ENCODE measurements around the gene ARHGAP28.
"Not testable (repeated sequence)": the region's sequence is repeated elsewhere in the genome, so short reads cannot be mapped to it uniquely, and the experiment has no call there.

The ARHGAP28 gene

DNA sequence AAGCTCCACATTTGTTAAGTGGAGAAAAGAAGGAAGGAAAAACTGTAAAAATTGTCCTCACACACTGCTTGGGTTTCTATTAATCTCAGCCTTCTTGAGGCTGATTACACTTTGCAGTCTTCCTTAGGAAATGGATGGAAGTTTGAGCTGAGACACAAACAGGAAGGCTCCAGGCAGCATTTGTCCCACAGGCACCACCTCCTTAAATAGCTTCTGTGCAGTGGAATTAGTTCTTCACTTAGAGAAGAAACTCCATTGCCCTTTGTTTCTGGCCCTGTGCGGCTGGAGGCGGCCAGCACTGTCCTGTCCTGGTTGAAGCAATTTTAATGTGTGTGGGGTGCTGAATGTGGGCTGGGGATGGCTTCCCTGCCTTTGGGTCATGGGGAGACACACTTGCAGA is 44.3 kb downstream of the ARHGAP28 start:
- no peak for DNase-seq (ENCODE audit: low read depth, low spot score)

DNA sequence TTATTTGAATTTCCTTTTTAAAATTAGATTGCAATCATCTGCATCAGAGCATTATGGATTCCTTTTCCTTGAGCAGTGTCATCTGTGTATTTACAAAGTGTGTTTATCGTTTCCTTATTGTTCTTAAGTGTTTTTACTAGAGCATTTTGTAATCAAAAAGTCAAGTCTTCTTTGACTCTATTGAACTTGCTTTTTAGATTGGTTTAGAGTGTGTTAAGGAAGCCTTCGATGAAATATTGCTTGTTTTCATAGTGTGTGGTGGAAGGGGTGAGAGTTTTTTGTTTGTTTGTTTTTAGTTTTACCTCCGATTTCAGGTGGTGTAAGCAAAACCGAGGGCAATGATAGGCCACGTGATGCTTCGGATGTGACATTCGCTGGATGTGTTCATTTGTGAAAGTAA is 45.7 kb downstream of the ARHGAP28 start:
- DNase-seq (ENCODE audit: low read depth, low spot score) = no peak

DNA sequence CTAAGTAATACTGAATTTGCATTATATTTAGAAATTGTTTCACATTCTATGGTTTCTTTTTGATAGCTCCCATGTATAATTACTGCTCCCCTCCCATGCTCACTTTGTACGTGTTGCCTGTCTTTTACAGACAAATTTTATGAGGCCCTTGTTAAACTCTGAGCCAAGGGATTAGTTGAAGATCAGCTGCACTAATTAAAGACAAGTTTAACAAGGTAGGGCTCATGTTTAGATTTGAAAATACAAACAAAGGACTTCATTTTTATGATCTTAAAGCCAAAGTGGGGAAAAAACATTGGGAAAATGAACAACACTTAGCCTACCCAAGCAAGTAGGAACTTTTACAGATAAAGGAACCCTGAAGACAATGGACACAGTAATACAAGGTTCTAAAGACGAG is 46.2 kb downstream of the ARHGAP28 start:
- DNase-seq (ENCODE audit: low read depth, low spot score) = no peak

DNA sequence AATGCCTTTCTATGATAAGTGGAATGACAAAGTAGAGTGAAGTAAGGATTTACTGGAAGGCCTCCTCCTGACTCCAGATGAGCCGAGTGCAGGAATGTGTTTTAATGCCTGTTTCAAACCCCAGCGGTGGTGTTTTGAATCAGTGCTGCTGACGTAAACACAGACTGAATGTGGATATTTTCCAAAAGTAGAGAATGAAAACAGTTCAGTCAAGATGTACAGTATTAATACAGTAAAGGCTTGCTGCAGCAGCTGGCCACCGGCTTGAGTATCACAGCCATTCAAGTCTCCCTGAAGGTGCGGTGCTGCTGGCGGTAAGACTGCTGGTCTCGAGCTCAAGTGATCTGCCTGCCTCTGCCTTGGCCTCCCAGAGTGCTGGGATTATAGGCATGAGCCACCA is 46.7 kb downstream of the ARHGAP28 start:
- DNase-seq (ENCODE audit: low read depth, low spot score) = peak; percentile 81

DNA sequence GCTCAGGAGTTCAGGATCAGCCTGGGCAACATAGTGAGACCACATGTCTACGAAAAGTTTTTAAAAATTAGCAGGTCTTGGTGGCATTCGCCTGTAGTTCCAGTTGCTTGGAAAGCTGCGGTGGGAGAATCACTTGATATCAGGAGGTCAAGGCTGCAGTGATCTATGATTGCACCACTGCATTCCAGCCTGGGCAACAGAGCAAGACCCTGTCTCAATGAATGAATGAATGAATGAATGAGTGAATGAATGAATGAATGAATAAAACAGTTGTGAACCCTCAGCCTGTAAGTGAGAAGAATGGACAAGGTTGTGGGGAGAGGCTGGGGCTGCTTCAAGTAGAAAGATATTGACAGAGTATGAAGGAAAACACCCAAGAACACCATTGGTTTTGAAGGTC is 48.0 kb downstream of the ARHGAP28 start:
- DNase-seq (ENCODE audit: low read depth, low spot score) = no peak

DNA sequence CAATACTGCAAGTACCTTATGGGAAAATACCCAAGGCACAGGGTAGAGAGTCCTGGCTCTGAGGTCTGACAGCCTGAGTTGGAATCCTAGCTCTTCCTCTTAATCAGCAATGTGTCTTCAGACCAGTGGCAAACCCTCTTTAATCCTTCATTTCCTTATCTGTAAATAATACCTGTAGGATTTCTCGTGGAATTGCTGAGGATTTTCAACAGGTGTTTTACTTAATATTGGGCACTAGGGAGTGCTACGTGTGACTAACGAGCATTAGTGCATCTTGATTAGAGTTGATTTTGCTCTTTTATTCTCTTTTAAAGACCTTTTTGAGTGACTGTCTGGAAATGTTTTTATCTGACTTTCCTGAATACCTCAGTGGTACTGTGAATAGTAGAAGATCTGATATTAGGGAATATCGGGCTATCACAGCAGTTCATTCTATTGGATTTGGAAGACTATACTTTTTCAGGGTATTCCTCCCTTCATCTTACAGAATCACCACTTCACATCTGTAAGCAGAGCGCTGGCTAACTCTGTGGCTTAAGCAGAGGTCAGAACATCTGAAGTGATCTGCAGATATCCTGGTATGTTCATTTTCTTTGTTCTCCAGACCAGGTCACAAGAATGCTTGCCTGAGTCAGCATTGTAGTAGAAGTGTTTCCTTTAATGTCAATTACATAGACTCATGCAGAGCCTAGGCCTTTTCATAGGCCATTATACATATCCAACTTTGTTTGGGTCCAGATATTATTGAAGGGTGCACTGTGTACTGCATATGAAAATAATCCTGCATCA is 49.1 kb downstream of the ARHGAP28 start:
- no peak for DNase-seq (ENCODE audit: low read depth, low spot score)

DNA sequence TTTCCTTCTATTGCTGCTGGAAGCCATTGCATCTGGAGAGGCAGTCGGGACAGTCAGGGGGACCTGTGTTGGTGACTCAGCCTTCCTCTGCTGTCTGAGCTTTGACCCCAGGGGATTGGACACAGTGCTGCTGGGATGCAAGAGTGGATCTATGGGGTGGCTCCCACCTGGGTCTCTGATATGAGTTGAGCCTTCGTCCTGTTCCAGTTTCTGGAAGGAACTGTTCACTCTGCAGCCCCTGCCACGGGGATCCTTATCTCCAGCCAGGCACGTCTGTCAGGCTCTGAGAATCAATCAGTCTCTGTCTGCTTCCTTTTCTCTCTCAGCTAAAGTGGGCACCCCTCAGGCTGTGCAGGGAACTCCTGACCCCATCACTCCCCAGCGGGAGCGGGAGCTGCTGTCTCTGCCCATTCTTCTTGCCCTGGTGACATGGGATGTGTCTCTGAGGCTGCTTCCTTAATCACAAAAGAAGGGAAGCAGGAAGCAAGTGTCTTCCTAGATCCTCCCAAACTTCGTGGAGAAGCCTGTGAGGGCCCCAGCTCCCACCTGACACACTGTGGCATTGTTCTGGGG is 51.7 kb downstream of the ARHGAP28 start:
- DNase-seq (ENCODE audit: low read depth, low spot score) = no peak

DNA sequence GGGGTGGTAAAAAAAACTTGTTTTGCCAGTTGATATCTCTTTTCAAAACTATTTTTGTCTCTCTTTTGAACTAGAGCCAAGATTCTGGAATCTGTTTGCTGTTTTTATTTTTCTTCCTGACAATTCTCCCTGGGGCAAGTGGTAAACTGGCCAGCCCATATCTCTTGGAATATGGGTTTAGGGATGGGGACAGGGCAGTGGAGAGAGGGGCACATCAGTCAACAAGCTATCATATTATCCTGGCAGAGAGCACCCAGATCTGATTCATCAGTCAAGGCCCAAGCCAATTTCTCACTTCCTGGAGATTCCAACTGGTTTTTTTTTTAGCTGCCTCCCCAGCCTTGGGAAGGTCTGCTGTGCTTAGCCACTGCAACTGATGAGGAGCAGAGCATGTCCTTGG is 52.3 kb downstream of the ARHGAP28 start:
- no peak for DNase-seq (ENCODE audit: low read depth, low spot score)

DNA sequence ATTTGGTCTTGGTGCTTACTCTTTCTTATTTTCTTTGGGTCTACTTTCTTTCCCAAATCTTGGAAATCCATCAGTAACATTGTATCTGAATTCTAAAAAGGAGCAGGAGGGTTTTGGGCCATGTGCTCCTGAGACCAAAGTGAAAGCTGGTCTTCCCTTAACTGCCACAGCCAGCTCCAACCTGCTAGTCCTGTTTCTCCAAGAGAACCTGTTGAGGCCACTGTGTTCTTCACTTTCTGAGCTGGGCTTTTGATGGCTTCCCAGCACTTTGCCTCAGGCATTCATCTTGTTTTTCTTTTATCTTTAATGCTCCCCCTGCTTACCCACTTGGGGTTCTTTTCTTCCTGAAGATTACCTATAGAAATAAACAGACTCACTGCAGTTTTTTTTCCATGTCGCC is 53.3 kb downstream of the ARHGAP28 start:
- DNase-seq (ENCODE audit: low read depth, low spot score) = no peak

DNA sequence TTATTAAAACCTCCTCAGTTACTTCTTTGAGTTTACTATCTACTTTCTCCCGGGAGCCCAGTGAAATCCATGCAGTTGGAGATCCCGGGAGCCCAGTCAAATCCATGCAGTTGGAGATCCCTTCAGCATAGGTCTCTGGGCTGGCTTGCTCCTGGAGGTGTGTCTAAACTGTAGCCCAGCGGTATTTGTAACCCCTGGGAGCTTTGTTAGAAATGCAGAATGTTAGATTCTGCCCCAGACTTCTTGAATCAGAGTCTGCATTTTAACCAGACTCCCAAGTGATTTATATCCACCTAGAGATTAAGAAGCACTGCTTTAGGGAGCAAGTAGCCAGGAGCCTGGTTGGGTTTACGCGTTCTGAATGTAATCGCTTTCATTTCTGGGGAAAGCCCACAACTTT is 54.5 kb downstream of the ARHGAP28 start:
- no peak for DNase-seq (ENCODE audit: low read depth, low spot score)

DNA sequence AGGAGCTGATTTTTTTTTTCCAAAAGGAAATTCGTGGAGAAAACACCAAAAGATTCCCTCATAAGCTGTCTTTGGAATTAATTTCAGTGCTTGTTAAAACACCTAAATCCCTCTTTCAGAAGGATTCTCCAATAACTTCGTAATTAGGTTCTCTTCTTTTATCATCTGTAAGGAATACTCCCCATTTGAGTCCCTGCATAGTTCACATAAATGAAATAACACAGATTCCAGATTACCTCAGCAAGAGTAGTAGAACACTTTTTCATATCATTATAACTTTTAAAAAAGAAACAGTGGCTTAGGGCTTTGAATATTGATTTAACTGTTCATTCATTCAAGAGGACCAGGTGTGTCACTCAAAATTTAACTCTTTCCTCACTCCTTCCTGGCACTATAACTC is 55.5 kb downstream of the ARHGAP28 start:
- DNase-seq (ENCODE audit: low read depth, low spot score) = no peak

DNA sequence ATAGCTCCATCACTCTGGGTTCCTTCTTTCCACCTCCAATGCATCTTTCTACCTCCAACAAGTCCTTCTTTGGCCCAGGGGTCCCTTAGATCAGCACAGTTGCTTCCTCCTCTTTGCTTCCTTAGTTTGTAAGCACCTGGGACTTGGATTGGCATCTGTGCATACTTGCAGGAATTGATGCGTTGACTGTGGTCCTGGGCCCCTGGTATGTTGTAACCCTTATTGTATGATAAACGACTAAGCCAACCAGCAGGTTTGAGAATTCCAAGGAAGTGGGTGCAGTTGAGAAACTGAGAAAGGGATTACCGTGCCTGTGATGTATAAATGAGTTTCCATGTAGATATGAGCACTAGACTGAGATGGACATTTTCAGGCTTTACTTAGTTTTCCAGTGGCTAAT is 55.9 kb downstream of the ARHGAP28 start:
- no peak for DNase-seq (ENCODE audit: low read depth, low spot score)

DNA sequence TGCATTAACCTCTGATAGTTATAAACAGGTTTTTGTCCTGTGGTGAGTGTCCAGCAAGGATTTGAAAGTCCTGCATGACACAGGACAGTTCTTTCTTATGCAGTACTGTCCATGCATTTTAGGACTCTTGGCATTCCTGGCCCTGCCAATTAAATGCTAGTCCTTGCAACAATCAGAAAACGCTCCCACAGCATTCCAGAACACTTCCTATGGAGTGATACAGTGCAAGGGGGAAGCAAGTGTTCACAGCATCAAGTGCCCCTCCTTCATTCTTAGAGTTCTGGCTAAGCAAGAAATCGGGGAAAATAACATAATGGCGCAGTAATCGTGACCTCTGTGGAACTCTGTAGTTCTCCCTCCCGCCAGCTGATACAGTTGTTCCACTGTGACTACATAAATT is 62.9 kb downstream of the ARHGAP28 start:
- no peak for DNase-seq (ENCODE audit: low read depth, low spot score)

DNA sequence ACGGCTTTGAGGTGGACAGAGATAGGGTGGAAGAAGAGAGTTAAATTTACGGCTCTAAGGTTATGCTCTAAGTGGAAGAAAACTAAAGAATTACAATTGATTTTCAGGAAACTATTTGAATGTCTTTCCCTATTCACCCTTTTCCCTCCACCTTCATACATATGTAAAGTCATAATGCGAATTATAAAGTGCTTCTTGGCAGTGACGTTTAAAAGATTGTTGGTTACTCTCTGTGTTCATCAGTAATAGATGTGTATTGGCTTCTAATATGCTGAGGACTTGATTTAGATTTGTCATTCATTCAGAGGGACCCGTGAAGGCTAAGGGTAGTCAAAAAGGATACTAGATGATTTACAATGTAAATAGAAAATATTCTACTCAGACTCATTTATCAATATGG is 63.9 kb downstream of the ARHGAP28 start:
- DNase-seq (ENCODE audit: low read depth, low spot score) = no peak

DNA sequence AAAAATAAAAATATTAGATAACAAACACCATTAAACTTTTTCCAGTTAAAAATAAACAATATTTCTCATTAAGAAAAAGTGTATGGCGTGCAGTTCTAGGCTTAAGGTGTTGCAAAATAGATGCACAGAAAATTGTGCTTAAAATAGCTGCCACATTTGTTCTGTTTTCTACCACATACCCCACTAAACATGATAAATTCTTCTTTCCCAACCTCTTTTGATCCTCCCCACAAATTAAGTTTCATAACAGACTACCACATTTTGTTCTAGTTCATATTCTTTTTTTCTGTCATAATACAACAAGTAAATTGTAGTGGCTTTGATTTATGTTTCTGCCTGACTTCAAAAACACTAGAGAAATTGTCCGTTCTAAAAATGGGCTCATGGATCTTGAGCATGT is 64.5 kb downstream of the ARHGAP28 start:
- DNase-seq (ENCODE audit: low read depth, low spot score) = no peak

DNA sequence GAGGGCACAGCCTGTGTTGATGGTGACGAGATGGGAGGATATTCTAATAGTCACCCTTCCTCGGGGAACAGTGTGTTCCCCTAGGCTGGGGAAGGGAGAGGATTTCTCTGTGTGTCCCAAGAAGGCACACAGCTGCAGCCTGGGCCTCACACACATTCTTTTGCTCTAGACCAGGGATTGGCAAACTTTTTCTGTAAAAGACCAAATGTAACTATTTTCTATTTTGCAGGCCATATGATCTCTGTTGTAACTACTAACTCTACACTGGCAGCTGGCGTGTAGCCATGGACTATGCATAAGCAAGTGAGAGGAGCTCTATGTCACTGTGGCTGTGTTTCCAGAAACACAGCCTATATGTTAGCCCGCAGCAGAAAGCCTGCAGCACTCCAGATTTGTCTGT is 65.8 kb downstream of the ARHGAP28 start:
- DNase-seq (ENCODE audit: low read depth, low spot score) = no peak

DNA sequence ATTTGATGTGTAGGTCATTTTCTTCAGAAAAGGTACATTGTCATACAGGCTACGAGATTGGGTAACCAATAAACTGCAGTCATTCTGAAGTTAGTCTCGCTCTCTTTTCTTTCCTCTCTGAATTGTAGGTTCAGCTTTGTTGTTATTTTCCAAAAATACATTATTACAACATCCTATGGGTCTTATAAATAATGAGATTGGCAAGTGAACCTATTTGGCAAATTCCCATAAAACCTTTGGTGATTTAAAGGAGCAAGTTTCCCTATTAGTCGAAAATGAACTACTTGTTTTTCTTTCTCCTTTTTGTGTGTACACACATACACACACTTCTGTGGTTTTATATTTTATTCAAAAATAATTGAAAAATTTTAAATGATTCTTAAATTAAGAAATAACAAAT is 67.0 kb downstream of the ARHGAP28 start:
- no peak for DNase-seq (ENCODE audit: low read depth, low spot score)

DNA sequence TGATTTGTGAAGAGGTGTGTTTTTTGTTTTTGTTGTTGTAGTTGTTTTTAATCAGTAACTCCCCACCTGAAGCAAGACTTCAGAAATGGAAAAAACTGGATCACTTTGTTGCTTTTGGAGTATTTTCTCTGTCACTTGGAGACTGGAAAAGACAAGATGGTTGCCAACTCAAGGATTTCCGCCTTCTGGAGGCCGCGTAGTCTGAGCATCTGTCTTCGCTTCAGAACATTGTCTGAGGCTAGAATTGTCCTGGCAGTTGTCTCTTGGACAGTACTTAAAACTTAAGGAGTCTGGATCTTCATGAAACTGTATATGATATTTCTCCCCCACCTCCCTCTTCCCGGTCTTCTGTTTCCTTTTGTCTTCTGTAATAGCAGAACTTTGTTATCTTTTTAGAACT is 67.7 kb downstream of the ARHGAP28 start:
- no peak for DNase-seq (ENCODE audit: low read depth, low spot score)

DNA sequence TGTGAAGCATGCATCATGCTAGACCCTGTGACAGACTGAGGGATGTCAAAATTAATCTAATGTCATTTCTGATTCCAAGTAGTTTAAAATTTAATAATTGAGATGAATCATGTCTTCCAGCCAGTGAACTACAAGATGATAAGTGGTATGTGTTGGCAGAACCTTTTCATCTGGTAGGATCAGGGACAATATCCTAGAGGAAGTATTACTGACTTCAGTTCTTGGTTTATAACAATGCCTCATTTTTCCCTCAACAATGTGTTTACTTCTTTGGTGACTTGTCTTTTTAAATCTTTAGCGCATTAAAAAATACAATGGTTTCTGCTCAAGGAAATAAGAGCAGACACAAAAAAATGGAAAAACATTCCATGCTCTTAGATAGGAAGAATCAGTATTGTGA is 69.4 kb downstream of the ARHGAP28 start:
- DNase-seq (ENCODE audit: low read depth, low spot score) = no peak

DNA sequence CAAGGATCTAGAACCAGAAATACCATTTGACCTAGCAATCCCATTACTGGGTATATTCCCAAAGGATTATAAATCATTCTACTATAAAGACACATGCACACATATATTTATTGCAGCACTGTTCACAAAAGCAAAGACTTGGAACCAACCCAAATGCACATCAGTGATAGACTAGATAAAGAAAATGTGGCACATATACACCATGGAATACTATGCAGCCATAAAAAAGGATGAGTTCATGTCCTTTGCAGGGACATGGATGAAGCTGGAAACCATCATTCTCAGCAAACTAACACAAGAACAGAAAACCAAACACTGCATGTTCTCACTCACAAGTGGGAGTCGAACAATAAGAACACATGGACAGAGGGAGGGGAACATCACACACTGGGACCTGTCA is 70.8 kb downstream of the ARHGAP28 start:
- not testable (repeated sequence) for DNase-seq (ENCODE audit: low read depth, low spot score)

DNA sequence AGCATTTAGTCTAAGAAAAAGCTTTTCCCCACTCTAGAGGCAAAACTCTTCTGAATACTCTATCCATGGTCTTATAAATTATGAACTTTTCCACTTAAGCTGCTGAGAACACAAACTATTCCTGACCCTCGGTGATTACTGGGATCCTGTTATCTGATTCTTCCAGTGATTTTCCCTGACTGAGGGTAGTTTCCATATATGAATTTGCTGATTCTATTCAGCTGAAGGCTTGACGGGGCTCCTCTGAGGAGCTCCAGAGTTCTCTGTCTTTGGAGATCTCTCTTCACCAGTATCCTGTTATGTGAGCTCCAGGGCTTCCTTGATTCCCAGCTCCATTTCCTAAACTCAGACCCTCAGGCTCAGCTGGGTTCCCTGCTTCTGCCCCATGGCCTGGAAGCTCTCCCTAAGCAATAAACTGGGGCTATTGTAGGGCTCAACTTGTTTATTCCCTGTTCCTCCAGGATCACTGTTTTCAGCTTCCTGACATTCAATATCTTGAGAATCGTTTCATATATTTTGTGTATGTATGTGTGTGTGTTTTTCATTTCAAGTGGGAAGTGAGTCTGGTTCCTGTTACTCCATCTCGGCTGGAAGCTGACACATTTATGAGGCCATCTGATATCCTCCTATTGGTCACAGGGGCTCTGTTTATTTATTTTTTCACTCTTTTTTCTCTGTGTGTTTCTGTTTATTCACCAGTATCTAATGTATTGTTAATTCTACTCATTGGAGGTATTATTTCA is 78.2 kb downstream of the ARHGAP28 start:
- DNase-seq (ENCODE audit: low read depth, low spot score) = no peak

DNA sequence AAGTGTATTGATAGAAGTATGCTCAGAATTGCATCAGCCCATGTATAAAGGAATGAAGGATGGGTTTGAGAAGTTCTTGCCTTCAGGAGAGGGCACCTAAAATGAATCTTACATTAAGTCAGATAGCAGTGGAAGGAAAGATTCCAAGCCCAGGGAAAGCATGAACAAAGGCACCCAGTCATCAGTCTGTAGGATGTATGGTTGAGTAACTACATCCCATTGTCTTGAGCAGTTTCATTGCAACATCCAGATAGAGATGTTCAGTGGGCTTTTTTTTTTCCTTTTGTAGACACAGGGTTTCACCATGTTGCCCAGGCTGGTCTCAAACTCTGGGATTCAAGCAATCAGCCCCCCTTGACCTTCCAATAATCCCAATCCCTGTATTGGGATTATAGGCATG is 80.7 kb downstream of the ARHGAP28 start:
- DNase-seq (ENCODE audit: low read depth, low spot score) = no peak

DNA sequence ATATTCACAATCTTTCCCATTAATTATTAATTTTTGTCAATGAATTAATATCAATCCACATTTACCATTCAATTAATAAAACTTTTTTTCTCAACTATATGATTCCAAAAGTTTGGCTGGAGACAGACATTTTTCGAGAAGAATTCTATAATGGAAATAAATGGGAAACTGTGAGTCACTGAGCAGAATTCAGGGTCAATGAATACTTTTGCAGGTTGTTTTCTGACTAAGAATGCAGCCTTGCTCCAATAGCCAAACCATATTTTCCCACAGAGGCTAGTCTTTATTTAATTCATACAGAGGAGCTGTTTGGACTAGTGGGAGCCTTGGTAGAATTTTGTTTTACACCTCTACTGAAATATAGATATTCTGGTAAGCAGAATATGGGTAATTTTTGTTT is 82.3 kb downstream of the ARHGAP28 start:
- no peak for DNase-seq (ENCODE audit: low read depth, low spot score)
